HG03432 (cell line): ENCODE measurements around the gene ESRRA.

Experiments used
- ATAC-seq: cut with Tn5 transposase; IDR thresholded peaks from one replicate; pipeline ENCODE4 v1.9.1; 2021; ENCODE audit warnings: mild to moderate bottlenecking, moderate library complexity; ENCODE audit not compliant: unreplicated experiment

The ESRRA gene

GRCh38 chr11:64305075-64305690 lies at the start of gene ESRRA:
Gene ESRRA (plus strand): TSS chr11:64305524. CDS start chr11:64307180, 1,656 bp downstream.
- ATAC-seq, result peak; percentile 70

DNA sequence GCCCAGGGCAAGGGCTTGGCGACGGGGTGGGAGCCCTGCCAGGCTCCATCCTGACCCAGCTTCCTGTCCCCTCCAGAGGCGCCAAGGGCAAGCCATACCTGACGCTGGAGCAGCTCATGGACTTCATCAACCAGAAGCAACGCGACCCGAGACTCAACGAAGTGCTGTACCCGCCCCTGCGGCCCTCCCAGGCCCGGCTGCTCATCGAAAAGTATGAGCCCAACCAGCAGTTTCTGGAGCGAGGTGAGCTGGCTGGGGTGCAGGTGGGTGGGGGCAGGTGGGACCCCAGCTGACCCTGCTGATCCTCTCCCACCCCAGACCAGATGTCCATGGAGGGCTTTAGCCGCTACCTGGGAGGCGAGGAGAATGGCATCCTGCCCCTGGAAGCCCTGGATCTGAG lies 49.0 kb upstream of the ESRRA start:
- ATAC-seq, result no peak

GRCh38 chr11:64258356-64258755 lies 47.0 kb upstream of the ESRRA start:
- no peak for ATAC-seq

GRCh38 chr11:64258946-64259532 lies 46.3 kb upstream of the ESRRA start:
- ATAC-seq, result no peak

GRCh38 chr11:64259533-64260067 lies 45.7 kb upstream of the ESRRA start:
- ATAC-seq, result no peak

DNA sequence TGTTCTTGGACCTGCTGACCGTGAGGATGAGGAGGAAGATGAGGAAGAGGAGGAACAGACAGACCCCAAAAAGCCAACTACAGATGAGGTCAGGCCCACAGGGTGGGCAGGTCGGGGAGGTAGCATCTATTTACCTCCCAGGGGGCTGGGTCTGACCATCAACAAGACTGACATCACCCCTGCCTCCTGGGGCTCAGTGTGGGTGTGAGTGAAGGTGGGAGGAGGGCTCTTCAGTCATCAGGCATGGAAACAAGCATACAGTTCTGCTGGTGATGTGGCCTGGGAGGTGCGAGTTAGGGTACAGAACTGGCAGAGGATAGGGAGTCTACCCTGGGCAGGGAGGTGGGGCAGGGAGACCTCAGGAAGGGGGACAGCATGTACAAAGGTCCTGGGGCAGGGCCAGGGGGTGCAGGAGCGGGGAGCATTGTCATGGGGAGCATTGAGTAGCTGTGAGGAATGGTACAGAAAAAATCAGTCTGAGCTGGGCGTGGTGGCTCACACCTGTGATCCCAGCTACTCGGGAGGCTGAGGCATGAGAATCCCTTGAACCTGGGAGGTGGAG lies 45.1 kb upstream of the ESRRA start:
- ATAC-seq, result no peak

- no peak for ATAC-seq
These were observed 43.7 kb upstream of the ESRRA start for GRCh38 chr11:64261556-64262080.

DNA sequence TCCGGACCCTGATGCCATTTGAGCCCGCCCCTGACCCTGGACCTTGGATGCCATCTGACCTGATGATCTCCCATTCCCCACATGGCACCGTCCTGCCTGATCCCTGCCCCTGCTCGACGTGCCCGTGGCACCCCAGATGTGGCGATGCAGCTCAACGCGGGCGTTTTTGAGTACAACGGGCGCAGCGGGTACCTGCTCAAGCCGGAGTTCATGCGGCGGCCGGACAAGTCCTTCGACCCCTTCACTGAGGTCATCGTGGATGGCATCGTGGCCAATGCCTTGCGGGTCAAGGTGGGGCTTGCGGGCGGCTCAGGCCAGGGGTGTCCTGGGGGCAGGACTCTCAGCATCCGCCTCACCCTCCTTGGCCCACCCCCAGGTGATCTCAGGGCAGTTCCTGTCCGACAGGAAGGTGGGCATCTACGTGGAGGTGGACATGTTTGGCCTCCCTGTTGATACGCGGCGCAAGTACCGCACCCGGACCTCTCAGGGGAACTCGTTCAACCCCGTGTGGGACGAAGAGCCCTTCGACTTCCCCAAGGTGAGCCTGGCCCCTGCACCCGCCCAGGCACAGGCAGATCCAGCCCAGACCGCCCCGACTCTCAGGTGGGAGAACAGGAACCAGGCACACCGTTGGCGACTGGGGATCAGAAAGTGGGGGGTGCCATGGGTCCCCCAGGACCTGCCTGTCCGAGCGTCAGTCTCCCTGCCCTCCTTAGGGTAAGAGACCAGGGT lies 42.9 kb upstream of the ESRRA start:
- no peak for ATAC-seq

GRCh38 chr11:64263021-64263946 lies 42.0 kb upstream of the ESRRA start:
- no peak for ATAC-seq

DNA sequence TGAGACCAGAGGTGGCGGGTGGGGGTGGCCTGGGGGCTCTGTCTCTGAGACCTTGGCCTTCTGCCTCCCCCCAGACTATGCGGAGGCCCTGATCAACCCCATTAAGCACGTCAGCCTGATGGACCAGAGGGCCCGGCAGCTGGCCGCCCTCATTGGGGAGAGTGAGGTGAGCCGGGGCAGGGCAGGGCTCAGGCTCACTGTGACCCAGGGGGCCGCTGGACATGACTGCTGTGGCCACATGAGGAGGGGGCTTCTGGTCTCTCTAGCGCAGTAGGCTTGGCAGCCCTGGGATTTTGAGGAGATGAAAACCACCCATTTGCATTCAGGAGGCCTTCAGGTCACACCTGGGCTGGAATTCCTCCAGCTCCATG lies 41.4 kb upstream of the ESRRA start:
- ATAC-seq, result no peak

- ATAC-seq, result no peak
These were observed 40.9 kb upstream of the ESRRA start for GRCh38 chr11:64264371-64264852.

GRCh38 chr11:64265176-64266160 lies 39.9 kb upstream of the ESRRA start:
- no peak for ATAC-seq

- no peak for ATAC-seq
These were observed 39.0 kb upstream of the ESRRA start for GRCh38 chr11:64266339-64266738.

DNA sequence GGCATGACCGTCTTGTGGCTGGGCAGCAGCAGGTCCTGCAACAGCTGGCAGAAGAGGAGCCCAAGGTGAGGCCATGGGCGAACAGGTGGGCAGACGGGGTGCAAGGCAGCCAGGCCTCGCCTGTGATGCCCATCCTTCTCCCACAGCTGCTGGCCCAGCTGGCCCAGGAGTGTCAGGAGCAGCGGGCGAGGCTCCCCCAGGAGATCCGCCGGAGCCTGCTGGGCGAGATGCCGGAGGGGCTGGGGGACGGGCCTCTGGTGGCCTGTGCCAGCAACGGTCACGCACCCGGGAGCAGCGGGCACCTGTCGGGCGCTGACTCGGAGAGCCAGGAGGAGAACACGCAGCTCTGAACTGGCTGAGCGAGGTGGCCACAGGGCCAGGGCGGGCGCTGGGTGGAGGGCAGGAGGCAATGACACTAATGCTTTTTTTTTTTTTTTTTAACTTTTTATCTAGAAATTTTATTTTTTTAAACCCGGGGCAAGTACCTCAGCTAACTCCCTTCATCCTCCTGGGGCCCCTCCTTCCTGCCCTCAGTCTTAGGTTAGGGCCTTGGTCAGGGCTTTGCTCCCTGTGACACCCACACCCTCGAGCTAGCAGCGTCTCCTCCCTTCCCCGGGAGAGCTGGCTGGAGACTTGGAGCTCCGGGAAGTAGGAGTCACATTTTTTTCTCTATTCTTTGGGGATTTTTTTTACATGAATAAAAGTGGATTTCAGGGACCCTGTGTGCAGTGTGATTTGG lies 37.9 kb upstream of the ESRRA start:
- ATAC-seq, result no peak

- no peak for ATAC-seq
These were observed 37.1 kb upstream of the ESRRA start for GRCh38 chr11:64268025-64268892.

DNA sequence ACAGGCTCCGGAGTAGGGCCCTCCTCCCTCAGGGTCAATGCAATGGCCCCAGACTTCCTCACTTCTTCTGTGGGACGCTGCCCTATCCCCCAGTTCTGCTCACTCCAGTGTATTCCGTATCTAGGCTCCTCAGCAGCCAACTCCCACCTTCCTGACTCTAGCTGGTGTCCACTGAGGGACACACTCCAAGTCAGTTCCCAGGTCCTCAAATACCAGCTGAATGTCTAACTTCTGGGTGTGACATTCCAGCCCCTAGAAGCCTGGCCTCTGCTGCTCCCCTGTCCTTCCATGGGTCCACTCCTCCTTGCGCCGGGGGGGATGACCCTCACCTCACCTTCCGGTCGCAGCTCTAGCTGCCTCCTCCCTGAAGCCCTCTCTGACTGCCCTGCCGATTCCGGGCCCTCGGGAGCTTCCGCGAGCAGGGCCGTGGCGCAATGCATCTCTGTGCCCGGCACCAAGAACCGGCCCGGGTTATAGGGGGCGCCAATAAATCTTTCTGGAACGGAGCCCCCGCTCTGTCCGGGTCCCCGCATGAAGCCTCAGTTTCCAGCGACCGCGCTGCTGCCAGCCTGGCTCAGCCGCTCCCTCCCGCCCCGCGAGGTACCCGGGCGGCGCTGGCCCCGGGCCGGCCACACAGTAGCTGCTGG lies 36.3 kb upstream of the ESRRA start:
- peak; percentile 18 for ATAC-seq
